ENCODE results near the gene SYTL4. TPM values are rescaled to one million over a fixed set of nuclear protein-coding genes. Genes with fewer than 3 reads are reported as not detected.

The SYTL4 gene
- total and polyA plus RNA-seq, 2 of the 13 experiments (the other 11 are each of a cell fraction or from before 2014, with no cell fraction given): 0.41 to 0.73 TPM

GRCh38 chrX:100662170-100662569, 69.8 kb downstream of the SYTL4 start:
- H3K9me3 ChIP-seq (ENCODE audit: low read length): no peaks in the 10 kb centered on the region
- BruUV-seq (replicated peaks): no TSS peak
- TF ChIP-seq ZBTB21 (CRISPR knock-in tag; IDR thresholded peaks at IDR 0.05): no peak
- TF ChIP-seq ZNF496 (CRISPR knock-in tag; IDR thresholded peaks at IDR 0.05; ENCODE audit: insufficient replicate concordance): no peak
- TF ChIP-seq, protein P1, sequence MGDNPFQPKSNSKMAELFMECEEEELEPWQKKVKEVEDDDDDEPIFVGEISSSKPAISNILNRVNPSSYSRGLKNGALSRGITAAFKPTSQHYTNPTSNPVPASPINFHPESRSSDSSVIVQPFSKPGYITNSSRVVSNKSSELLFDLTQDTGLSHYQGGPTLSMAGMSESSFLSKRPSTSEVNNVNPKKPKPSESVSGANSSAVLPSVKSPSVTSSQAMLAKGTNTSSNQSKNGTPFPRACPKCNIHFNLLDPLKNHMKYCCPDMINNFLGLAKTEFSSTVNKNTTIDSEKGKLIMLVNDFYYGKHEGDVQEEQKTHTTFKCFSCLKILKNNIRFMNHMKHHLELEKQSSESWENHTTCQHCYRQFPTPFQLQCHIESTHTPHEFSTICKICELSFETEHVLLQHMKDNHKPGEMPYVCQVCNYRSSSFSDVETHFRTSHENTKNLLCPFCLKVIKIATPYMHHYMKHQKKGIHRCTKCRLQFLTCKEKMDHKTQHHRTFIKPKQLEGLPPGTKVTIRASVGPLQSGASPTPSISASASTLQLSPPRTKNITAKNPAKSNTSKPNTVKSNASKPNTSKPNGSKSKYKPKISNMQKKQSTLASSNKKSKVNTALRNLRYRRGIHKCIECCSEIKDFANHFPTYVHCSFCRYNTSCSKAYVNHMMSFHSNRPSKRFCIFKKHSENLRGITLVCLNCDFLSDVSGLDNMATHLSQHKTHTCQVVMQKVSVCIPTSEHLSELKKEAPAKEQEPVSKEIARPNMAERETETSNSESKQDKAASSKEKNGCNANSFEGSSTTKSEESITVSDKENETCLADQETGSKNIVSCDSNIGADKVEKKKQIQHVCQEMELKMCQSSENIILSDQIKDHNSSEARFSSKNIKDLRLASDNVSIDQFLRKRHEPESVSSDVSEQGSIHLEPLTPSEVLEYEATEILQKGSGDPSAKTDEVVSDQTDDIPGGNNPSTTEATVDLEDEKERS (CRISPR knock-in tag; IDR thresholded peaks at IDR 0.05): no peak
- TF ChIP-seq KDM6A (CRISPR knock-in tag; IDR thresholded peaks at IDR 0.05; ENCODE audit: low read depth): no peak
- TF ChIP-seq TOPORS (CRISPR knock-in tag; IDR thresholded peaks at IDR 0.05): no peak
- no peak for TF ChIP-seq ZNF138 (CRISPR knock-in tag; IDR thresholded peaks at IDR 0.05; ENCODE audit: low read depth)
- no peak for TF ChIP-seq ZBTB8A (CRISPR knock-in tag; IDR thresholded peaks at IDR 0.05; ENCODE audit: borderline replicate concordance, low read depth)
- TF ChIP-seq ZNF24 (IDR thresholded peaks at IDR 0.05): no peak
- TF ChIP-seq MYC (CRISPR knock-in tag; IDR thresholded peaks at IDR 0.05; ENCODE audit: borderline replicate concordance): no peak
- TF ChIP-seq NFE2L1 (CRISPR knock-in tag; IDR thresholded peaks at IDR 0.05; ENCODE audit: borderline replicate concordance): no peak
- TF ChIP-seq CCAR2 (optimal IDR thresholded peaks at IDR 0.05; ENCODE audit: low read depth, low read length): no peak
- TF ChIP-seq ERF (CRISPR knock-in tag; IDR thresholded peaks at IDR 0.05): no peak
- TF ChIP-seq, protein P2, sequence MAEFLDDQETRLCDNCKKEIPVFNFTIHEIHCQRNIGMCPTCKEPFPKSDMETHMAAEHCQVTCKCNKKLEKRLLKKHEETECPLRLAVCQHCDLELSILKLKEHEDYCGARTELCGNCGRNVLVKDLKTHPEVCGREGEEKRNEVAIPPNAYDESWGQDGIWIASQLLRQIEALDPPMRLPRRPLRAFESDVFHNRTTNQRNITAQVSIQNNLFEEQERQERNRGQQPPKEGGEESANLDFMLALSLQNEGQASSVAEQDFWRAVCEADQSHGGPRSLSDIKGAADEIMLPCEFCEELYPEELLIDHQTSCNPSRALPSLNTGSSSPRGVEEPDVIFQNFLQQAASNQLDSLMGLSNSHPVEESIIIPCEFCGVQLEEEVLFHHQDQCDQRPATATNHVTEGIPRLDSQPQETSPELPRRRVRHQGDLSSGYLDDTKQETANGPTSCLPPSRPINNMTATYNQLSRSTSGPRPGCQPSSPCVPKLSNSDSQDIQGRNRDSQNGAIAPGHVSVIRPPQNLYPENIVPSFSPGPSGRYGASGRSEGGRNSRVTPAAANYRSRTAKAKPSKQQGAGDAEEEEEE (CRISPR knock-in tag; IDR thresholded peaks at IDR 0.05; ENCODE audit: borderline replicate concordance): no peak
- TF ChIP-seq ZSCAN31 (CRISPR knock-in tag; IDR thresholded peaks at IDR 0.05; ENCODE audit: low read depth): no peak
- no peak for TF ChIP-seq PBX2 (CRISPR knock-in tag; IDR thresholded peaks at IDR 0.05)
- TF ChIP-seq, protein P3, sequence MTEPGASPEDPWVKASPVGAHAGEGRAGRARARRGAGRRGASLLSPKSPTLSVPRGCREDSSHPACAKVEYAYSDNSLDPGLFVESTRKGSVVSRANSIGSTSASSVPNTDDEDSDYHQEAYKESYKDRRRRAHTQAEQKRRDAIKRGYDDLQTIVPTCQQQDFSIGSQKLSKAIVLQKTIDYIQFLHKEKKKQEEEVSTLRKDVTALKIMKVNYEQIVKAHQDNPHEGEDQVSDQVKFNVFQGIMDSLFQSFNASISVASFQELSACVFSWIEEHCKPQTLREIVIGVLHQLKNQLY (CRISPR knock-in tag; IDR thresholded peaks at IDR 0.05): no peak
- CTCF ChIA-PET (ENCODE audit: low intra/inter-chr PET ratio, low total read pairs): no interaction called here
- H3K27me3 ChIP-seq (ENCODE audit: control insufficient read depth in 1 of 2, insufficient read depth in 2 of 2, low read length in 2 of 2): no peaks in the 10 kb centered on the region
- H3K9ac ChIP-seq (ENCODE audit: insufficient read depth, low read depth, low read length): no peak overlapping the region
- intact Hi-C loops (cut with micrococcal nuclease; ENCODE audit: unreplicated experiment): no loop called here
- no peak overlapping the region for H3K4me3 ChIP-seq (replicated peaks in 1 of 3; ENCODE audit: insufficient read depth in 1 of 3, low read depth in 2 of 3, low read length in 3 of 3)
- ATAC-seq (no peak), FAIRE-seq (no peak), DNase-seq (ENCODE audit: low spot score) (no peak)
- H4K20me1 ChIP-seq (ENCODE audit: insufficient read depth, low read length): no peaks in the 10 kb centered on the region
- POLR2A ChIA-PET: no interaction called here
- H3K4me1 ChIP-seq (ENCODE audit: insufficient read depth, low read length): peaks cover 24% of the 10 kb centered on the region
- in situ Hi-C loops (cut with HindIII; ENCODE audit: extremely low pct_ligation_motif_present, low pct_unique_long_range_greater_than_20kb): no loop called here
- H3K79me2 ChIP-seq (ENCODE audit: insufficient read depth, low read length): no peaks in the 10 kb centered on the region
- WGBS (ENCODE audit: low lambda C conversion rate): over 99% methylated on average over 8 of the region's 13 CpGs
- no peak overlapping the region for H3K27ac ChIP-seq (ENCODE audit: extremely low read length, insufficient read depth, low read length)
- H2AFZ ChIP-seq (ENCODE audit: low read length): no peak overlapping the region
- H3K4me2 ChIP-seq (ENCODE audit: low read depth, low read length): no peak overlapping the region
- no peaks in the 10 kb centered on the region for H3K36me3 ChIP-seq (replicated peaks in 1 of 2; ENCODE audit: control insufficient read depth in 1 of 2, insufficient read depth in 2 of 2, low read length in 2 of 2)

Measured in HepG2 (cell line).